T-helper 17 cell (primary cell): ENCODE results near the gene KCNC2. TPM values are rescaled to one million over a fixed set of nuclear protein-coding genes. Genes with fewer than 3 reads are reported as not detected.

Experiments used
- ATAC-seq: fragments of 150-1000 bp; cut with Tn5 transposase; 2 replicates; pipeline ENCODE4 v1.10.0; 2021; ENCODE audit warnings: mild to moderate bottlenecking, moderate library complexity
- DNase-seq, 3 donors: peaks; one replicate each; pipeline versions ENCODE4 v3.0.0 to v3.0.0-alpha.2; 2020 to 2021
- H3K9me3 ChIP-seq: one replicate; pipeline ENCODE4 v1.7.0; 2013; ENCODE audit warnings: low read length, mild to moderate bottlenecking; ENCODE audit not compliant: control insufficient read depth, poor library complexity, severe bottlenecking
- H3K27ac Mint-ChIP-seq: one replicate; pipeline ENCODE4 v1.8.0; 2022; ENCODE audit warnings: mild to moderate bottlenecking, moderate library complexity, mixed read lengths
- H3K27me3 Mint-ChIP-seq: one replicate; pipeline ENCODE4 v1.8.0; 2022; ENCODE audit warnings: mixed read lengths
- H3K36me3 Mint-ChIP-seq: one replicate; pipeline ENCODE4 v1.8.0; 2022; ENCODE audit warnings: low read depth, mixed read lengths
- H3K4me1 Mint-ChIP-seq: one replicate; pipeline ENCODE4 v1.8.0; 2022; ENCODE audit warnings: mild to moderate bottlenecking, mixed read lengths
- H3K4me3 Mint-ChIP-seq: one replicate; pipeline ENCODE4 v1.8.0; 2022; ENCODE audit warnings: mild to moderate bottlenecking, moderate library complexity, mixed read lengths
- total RNA-seq, 4 donors: library from RNA in 2 of 4; stranded (reverse) in 2 of 4; gene quantifications; one replicate each; pipeline ENCODE4 v1.2.3 and lab custom pipeline; 2022 to 2026

Gene KCNC2
- total RNA-seq, 2 donors from 2014 or later, result not detected

- H3K27ac Mint-ChIP-seq, result no peak overlapping the region
- DNase-seq (no peak), ATAC-seq (no peak)
- no peak overlapping the region for H3K4me3 Mint-ChIP-seq
- no peaks in the 10 kb centered on the region for H3K27me3 Mint-ChIP-seq
- peaks cover 2% of the 10 kb centered on the region for H3K4me1 Mint-ChIP-seq
- H3K36me3 Mint-ChIP-seq, result no peaks in the 10 kb centered on the region
- no peaks in the 10 kb centered on the region for H3K9me3 ChIP-seq
These were observed 123.3 kb downstream of the KCNC2 start for GRCh38 chr12:75086091-75087038.

- no peak for DNase-seq
- ATAC-seq, result no peak
- no peaks in the 10 kb centered on the region for H3K36me3 Mint-ChIP-seq
- no peaks in the 10 kb centered on the region for H3K4me1 Mint-ChIP-seq
- H3K27me3 Mint-ChIP-seq, result peaks cover 4% of the 10 kb centered on the region
- H3K27ac Mint-ChIP-seq, result no peak overlapping the region
- no peaks in the 10 kb centered on the region for H3K9me3 ChIP-seq
- no peak overlapping the region for H3K4me3 Mint-ChIP-seq
These were observed 128.3 kb downstream of the KCNC2 start for GRCh38 chr12:75081305-75081704.

GRCh38 chr12:75080582-75080981, 129.1 kb downstream of the KCNC2 start:
- ATAC-seq (no peak), DNase-seq (no peak)
- Mint-ChIP-seq H3K4me1 (no peaks in the 10 kb centered on the region), H3K27ac (no peak overlapping the region), H3K27me3 (peaks cover 4% of the 10 kb centered on the region), H3K4me3 (no peak overlapping the region), H3K36me3 (no peaks in the 10 kb centered on the region)
- H3K9me3 ChIP-seq, result no peaks in the 10 kb centered on the region

GRCh38 chr12:75065482-75065881, 144.2 kb downstream of the KCNC2 start:
- H3K27ac Mint-ChIP-seq, result no peak overlapping the region
- H3K9me3 ChIP-seq, result no peaks in the 10 kb centered on the region
- H3K36me3 Mint-ChIP-seq, result no peaks in the 10 kb centered on the region
- peaks cover 7% of the 10 kb centered on the region for H3K27me3 Mint-ChIP-seq
- peaks cover 3% of the 10 kb centered on the region for H3K4me1 Mint-ChIP-seq
- ATAC-seq, result no peak
- no peak overlapping the region for H3K4me3 Mint-ChIP-seq
- no peak for DNase-seq

GRCh38 chr12:75062691-75063090, 146.9 kb downstream of the KCNC2 start:
- Mint-ChIP-seq H3K4me3 (no peak overlapping the region), H3K36me3 (no peaks in the 10 kb centered on the region), H3K4me1 (peaks cover 6% of the 10 kb centered on the region), H3K27ac (no peak overlapping the region), H3K27me3 (peaks cover 7% of the 10 kb centered on the region)
- DNase-seq (no peak), ATAC-seq (no peak)
- H3K9me3 ChIP-seq, result no peaks in the 10 kb centered on the region

- H3K9me3 ChIP-seq, result no peaks in the 10 kb centered on the region
- Mint-ChIP-seq H3K4me1 (peaks cover 3% of the 10 kb centered on the region), H3K27ac (no peak overlapping the region), H3K27me3 (peaks cover 7% of the 10 kb centered on the region), H3K36me3 (no peaks in the 10 kb centered on the region), H3K4me3 (no peak overlapping the region)
- ATAC-seq, result no peak
- no peak for DNase-seq
These were observed 151.4 kb downstream of the KCNC2 start for GRCh38 chr12:75058228-75058627.

GRCh38 chr12:75048767-75049166, 160.9 kb downstream of the KCNC2 start:
- H3K9me3 ChIP-seq, result no peaks in the 10 kb centered on the region
- Mint-ChIP-seq H3K4me1 (no peaks in the 10 kb centered on the region), H3K4me3 (no peak overlapping the region), H3K36me3 (no peaks in the 10 kb centered on the region), H3K27ac (no peak overlapping the region), H3K27me3 (no peaks in the 10 kb centered on the region)
- ATAC-seq (no peak), DNase-seq (no peak)

- Mint-ChIP-seq H3K27me3 (no peaks in the 10 kb centered on the region), H3K27ac (no peak overlapping the region), H3K36me3 (no peaks in the 10 kb centered on the region), H3K4me3 (no peak overlapping the region), H3K4me1 (no peaks in the 10 kb centered on the region)
- H3K9me3 ChIP-seq, result no peaks in the 10 kb centered on the region
- ATAC-seq (no peak), DNase-seq (no peak)
These were observed 161.6 kb downstream of the KCNC2 start for GRCh38 chr12:75047885-75048525.

- H3K4me3 Mint-ChIP-seq, result no peak overlapping the region
- H3K27me3 Mint-ChIP-seq, result no peaks in the 10 kb centered on the region
- no peak overlapping the region for H3K27ac Mint-ChIP-seq
- no peaks in the 10 kb centered on the region for H3K4me1 Mint-ChIP-seq
- H3K36me3 Mint-ChIP-seq, result no peaks in the 10 kb centered on the region
- no peaks in the 10 kb centered on the region for H3K9me3 ChIP-seq
- no peak for DNase-seq
- ATAC-seq, result no peak
These were observed 167.5 kb downstream of the KCNC2 start for GRCh38 chr12:75042125-75042524.

- no peaks in the 10 kb centered on the region for H3K9me3 ChIP-seq
- DNase-seq (no peak), ATAC-seq (no peak)
- Mint-ChIP-seq H3K27ac (no peak overlapping the region), H3K4me1 (no peaks in the 10 kb centered on the region), H3K27me3 (no peaks in the 10 kb centered on the region), H3K36me3 (no peaks in the 10 kb centered on the region), H3K4me3 (no peak overlapping the region)
These were observed 168.2 kb downstream of the KCNC2 start for GRCh38 chr12:75041472-75041871.

GRCh38 chr12:75020068-75020557, 189.5 kb downstream of the KCNC2 start:
- ATAC-seq (no peak), DNase-seq (no peak)
- H3K9me3 ChIP-seq, result peaks cover 3% of the 10 kb centered on the region
- H3K27ac Mint-ChIP-seq, result no peak overlapping the region
- H3K4me3 Mint-ChIP-seq, result no peak overlapping the region
- no peaks in the 10 kb centered on the region for H3K27me3 Mint-ChIP-seq
- no peaks in the 10 kb centered on the region for H3K36me3 Mint-ChIP-seq
- no peaks in the 10 kb centered on the region for H3K4me1 Mint-ChIP-seq

GRCh38 chr12:75011120-75011519, 198.5 kb downstream of the KCNC2 start:
- no peaks in the 10 kb centered on the region for H3K4me1 Mint-ChIP-seq
- no peaks in the 10 kb centered on the region for H3K9me3 ChIP-seq
- no peaks in the 10 kb centered on the region for H3K27me3 Mint-ChIP-seq
- H3K27ac Mint-ChIP-seq, result no peak overlapping the region
- ATAC-seq (no peak), DNase-seq (no peak)
- H3K36me3 Mint-ChIP-seq, result no peaks in the 10 kb centered on the region
- H3K4me3 Mint-ChIP-seq, result no peak overlapping the region

- no peaks in the 10 kb centered on the region for H3K4me1 Mint-ChIP-seq
- no peak overlapping the region for H3K4me3 Mint-ChIP-seq
- H3K27me3 Mint-ChIP-seq, result no peaks in the 10 kb centered on the region
- H3K9me3 ChIP-seq, result no peaks in the 10 kb centered on the region
- H3K27ac Mint-ChIP-seq, result no peak overlapping the region
- DNase-seq (no peak), ATAC-seq (no peak)
- no peaks in the 10 kb centered on the region for H3K36me3 Mint-ChIP-seq
These were observed 202.5 kb downstream of the KCNC2 start for GRCh38 chr12:75007133-75007532.
